GM12874 (cell line): Measurements from ENCODE around the gene H2BK1.

Experiments
- TF ChIP-seq, protein P1 (sequence below): IDR thresholded peaks from 2 replicates; pipeline ENCODE4 v1.5.1; 2011; ENCODE audit warnings: low read depth, mild to moderate bottlenecking, control low read depth, low read length, moderate library complexity; ENCODE audit not compliant: insufficient read depth

Gene H2BK1

GRCh38 chr7:151197932-151198331 lies 12.4 kb downstream of the H2BK1 start:
- TF ChIP-seq, protein P1, sequence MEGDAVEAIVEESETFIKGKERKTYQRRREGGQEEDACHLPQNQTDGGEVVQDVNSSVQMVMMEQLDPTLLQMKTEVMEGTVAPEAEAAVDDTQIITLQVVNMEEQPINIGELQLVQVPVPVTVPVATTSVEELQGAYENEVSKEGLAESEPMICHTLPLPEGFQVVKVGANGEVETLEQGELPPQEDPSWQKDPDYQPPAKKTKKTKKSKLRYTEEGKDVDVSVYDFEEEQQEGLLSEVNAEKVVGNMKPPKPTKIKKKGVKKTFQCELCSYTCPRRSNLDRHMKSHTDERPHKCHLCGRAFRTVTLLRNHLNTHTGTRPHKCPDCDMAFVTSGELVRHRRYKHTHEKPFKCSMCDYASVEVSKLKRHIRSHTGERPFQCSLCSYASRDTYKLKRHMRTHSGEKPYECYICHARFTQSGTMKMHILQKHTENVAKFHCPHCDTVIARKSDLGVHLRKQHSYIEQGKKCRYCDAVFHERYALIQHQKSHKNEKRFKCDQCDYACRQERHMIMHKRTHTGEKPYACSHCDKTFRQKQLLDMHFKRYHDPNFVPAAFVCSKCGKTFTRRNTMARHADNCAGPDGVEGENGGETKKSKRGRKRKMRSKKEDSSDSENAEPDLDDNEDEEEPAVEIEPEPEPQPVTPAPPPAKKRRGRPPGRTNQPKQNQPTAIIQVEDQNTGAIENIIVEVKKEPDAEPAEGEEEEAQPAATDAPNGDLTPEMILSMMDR, result no peak

- TF ChIP-seq, protein P1, result no peak
Measured at GRCh38 chr7:151195616-151196450, 14.5 kb downstream of the H2BK1 start.

DNA sequence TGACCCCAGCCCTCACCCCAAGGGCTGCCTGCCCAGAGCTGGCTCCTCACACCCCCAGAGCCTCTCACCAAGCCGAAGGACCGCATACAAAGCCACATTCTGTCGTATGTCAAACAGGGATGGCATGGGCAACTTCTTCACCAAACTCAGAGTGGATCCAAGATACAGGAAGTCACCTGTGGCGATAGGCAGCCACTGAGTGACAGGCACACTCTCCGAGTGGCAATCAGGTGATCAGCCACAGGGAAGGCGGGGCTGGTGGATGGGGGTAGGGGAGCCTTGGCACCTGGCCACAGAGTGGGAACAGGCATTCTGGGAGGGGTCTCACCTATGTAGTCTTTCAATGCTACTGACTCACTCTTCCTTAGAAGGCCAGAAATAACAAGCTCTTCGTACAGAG lies 16.1 kb downstream of the H2BK1 start:
- TF ChIP-seq, protein P1, result no peak

DNA sequence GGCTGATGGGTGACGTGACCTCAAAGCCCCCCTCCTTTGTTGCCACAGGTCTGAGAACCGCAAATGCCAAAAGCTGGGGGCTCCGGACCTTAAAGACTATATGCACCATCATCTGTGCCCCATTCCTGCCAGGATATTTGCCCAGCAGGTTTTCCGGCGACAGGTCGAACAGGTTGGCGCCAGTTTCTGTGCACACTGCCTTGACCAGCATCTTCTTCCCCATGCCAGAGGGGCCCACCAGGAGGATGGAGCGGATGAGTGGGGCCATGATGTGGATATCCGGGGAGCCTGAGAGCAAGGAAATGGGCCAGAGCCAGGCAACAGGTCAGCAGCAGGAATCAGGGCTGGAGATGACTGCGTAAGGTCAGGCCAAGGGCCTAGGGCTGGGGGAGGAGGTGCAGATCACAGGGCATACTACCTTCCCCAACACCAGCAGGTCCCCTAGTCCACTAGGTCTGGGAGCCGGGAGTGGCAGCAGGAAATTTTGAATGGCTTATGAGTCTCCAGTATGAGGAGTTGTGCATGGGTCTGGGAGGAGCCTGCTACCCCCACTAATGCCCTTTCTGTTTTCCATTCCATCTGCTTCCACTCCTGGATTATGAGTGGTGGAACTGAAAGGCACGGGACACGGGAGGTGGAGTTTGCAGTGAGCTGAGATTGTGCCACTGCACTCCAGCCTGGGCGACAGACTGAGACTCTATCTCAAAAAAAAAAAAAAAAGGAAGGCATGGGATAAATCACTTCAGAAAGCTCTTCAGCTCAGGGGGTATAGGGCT lies 16.9 kb downstream of the H2BK1 start:
- TF ChIP-seq, protein P1, result no peak

DNA sequence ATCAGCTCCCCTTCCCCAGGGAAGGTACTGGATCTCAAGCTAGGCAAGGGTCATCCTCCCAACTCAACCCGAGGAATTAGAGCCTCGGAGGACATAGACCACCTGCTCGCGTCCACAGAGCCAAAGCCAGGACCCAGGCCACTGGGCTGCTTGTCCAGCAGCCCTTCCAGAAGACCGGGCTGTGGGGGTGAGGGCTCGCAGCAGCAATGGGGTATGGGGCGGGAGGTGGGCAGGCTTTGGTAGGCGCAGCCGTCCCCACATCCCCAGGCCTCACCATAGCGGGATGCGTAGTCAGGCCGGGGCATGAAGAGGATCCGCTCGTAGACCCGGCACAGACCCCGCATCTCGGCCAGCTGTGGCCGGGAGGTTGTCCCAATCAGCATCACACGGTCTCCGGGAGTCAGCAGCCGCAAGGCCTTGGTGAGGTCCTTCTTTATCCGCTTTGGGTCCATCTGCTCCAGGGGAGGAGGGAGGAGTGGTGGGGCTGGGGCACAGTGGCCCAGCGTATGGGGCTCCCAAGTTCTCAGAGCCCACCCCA lies 18.2 kb downstream of the H2BK1 start:
- TF ChIP-seq, protein P1, result no peak

GRCh38 chr7:151191544-151191943 lies 18.7 kb downstream of the H2BK1 start:
- TF ChIP-seq, protein P1, result no peak

DNA sequence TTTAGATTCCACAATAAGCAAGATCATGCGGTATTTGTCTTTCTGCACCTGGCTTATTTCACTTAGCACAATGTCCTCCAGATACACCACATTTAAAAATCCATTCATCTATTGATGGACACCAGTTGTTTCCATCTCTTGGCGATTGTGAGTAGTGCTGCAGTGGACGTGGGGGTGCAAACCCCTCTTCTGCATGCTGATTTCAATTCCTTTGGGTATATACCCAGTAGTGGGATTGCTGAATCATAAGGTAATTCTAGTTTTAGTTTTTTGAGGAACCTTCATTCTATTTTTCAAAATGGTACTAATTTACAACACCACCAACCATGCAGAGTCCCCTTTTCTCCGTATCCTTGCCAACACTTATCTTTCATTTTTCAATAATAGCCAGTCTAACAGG lies 21.2 kb downstream of the H2BK1 start:
- TF ChIP-seq, protein P1, result no peak
